Colonic mucosa (tissue), 4 donors: ENCODE results near the gene TMEM260. TPM values are rescaled to one million over a fixed set of nuclear protein-coding genes. Genes with fewer than 3 reads are reported as not detected.

Source experiments
- DNase-seq: peaks from one replicate; pipeline ENCODE4 v3.0.0-alpha.2; 2020
- H3K27ac ChIP-seq: fragments of 200-600 bp; one replicate; pipeline ENCODE4 v1.8.0; 2021
- H3K27me3 ChIP-seq: fragments of 200-600 bp; one replicate; pipeline ENCODE4 v1.8.0; 2021
- H3K36me3 ChIP-seq: fragments of 200-600 bp; one replicate; pipeline ENCODE4 v1.8.0; 2021
- H3K4me1 ChIP-seq: fragments of 200-600 bp; one replicate; pipeline ENCODE4 v1.8.0; 2021; ENCODE audit warnings: mild to moderate bottlenecking
- H3K4me3 ChIP-seq: fragments of 200-600 bp; one replicate; pipeline ENCODE4 v1.8.0; 2021
- H3K9ac ChIP-seq, 2 donors: one replicate each; pipeline ENCODE4 v1.7.0; 2013; ENCODE audit warnings: control low read depth in 2 of 2, low read depth in 2 of 2, low read length in 2 of 2
- H3K9me3 ChIP-seq: fragments of 200-600 bp; one replicate; pipeline ENCODE4 v1.8.0; 2021
- intact Hi-C: fragments of 100-400 bp; cut with DNase I; formaldehyde crosslinking; loops from one replicate; pipeline ENCODE4 v1.14.1; 2022
- total RNA-seq, 2 donors: library from RNA; stranded (reverse); fragmentation: NEBNext Ultra II Directional in 1 of 2; extraction: Animal tissue kit (Norgen Biotek cat#: 25700) in 1 of 2; gene quantifications; one replicate each; pipeline ENCODE4 v1.2.1, GENCODE V29; 2021
- TF ChIP-seq, protein P1 (sequence below): fragments of 200-600 bp; IDR thresholded peaks from one replicate; pipeline ENCODE4 v1.8.0; 2022; ENCODE audit warnings: antibody characterized with exemption, mild to moderate bottlenecking
- donor health status: healthy.
- donor health status: DM: no; HTN: no; CAD: no.
- donor health status: DM: no; HTN: no; CAD: no.

TMEM260 gene
- total RNA-seq, 2 donors from 2014 or later = 21.1 to 21.5 TPM

DNA sequence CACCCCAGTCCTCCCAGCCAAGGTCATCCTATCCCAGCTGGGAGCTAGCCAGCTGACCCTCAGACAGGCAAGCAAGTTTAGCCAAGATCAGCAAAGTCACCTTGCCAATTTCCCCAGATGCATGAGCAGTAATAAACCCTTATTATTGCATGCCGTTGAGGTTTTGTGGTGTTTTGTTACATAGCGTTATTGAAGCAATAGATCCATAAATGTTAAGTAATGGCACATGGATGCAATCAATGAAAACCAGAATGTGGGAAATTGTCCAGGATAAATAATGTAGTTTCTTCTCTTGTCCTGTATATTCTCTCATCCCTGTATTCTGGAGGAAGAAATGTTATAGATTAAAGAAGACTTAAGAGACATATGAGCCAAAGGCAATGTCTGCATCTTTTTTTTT, 18.0 kb upstream of the TMEM260 start:
- Histone ChIP-seq H3K9me3 (no peaks in the 10 kb centered on the region), H3K9ac (no peak overlapping the region), H3K27ac (no peak overlapping the region), H3K36me3 (no peaks in the 10 kb centered on the region), H3K27me3 (no peaks in the 10 kb centered on the region), H3K4me1 (no peaks in the 10 kb centered on the region), H3K4me3 (no peak overlapping the region)
- intact Hi-C loops = no loop called here
- no peak for DNase-seq
- TF ChIP-seq, protein P1, sequence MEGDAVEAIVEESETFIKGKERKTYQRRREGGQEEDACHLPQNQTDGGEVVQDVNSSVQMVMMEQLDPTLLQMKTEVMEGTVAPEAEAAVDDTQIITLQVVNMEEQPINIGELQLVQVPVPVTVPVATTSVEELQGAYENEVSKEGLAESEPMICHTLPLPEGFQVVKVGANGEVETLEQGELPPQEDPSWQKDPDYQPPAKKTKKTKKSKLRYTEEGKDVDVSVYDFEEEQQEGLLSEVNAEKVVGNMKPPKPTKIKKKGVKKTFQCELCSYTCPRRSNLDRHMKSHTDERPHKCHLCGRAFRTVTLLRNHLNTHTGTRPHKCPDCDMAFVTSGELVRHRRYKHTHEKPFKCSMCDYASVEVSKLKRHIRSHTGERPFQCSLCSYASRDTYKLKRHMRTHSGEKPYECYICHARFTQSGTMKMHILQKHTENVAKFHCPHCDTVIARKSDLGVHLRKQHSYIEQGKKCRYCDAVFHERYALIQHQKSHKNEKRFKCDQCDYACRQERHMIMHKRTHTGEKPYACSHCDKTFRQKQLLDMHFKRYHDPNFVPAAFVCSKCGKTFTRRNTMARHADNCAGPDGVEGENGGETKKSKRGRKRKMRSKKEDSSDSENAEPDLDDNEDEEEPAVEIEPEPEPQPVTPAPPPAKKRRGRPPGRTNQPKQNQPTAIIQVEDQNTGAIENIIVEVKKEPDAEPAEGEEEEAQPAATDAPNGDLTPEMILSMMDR = no peak

DNA sequence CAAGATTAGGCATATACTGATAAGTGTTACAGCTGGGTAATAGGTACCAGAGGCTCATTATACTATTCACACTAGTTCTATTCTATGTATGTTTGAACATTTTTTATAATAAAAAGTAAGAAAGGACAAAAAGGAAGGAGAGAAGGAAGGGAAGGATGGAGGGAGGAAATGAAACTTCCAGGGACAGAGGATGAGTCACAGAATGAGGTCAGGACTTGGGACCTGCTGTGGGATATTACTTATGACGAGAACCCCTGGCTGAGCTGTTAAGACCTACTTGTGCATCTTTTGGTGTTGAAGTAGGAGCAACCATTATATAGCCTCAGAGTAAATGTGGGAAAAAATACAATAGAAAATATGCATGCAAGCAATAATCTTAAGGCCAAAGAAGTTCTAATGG, 16.7 kb upstream of the TMEM260 start:
- H3K9me3 ChIP-seq = no peaks in the 10 kb centered on the region
- TF ChIP-seq, protein P1 = no peak
- H3K27ac ChIP-seq = no peak overlapping the region
- no peak for DNase-seq
- intact Hi-C loops = no loop called here
- no peak overlapping the region for H3K9ac ChIP-seq
- no peaks in the 10 kb centered on the region for H3K36me3 ChIP-seq
- H3K4me3 ChIP-seq = no peak overlapping the region
- H3K4me1 ChIP-seq = no peaks in the 10 kb centered on the region
- no peaks in the 10 kb centered on the region for H3K27me3 ChIP-seq

DNA sequence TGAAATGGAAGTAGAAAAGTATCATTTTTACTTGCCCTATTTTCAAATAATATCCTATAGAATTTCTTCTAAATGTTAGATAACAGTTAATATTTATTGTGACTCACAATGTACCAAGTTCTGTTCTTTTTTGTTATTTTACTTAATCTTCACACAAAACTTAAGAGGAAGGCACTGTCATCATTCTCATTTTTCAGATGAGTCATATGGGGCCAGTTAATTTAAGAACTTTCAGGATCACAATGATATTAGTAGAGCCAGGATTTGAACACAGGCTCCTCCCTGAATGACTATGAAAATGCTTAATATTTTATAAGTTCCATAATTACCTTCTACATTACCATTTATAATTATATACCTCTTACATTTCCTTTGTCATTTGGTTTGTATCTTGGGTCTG, 10.4 kb upstream of the TMEM260 start:
- TF ChIP-seq, protein P1 = no peak
- H3K36me3 ChIP-seq = no peaks in the 10 kb centered on the region
- intact Hi-C loops = no loop called here

DNA sequence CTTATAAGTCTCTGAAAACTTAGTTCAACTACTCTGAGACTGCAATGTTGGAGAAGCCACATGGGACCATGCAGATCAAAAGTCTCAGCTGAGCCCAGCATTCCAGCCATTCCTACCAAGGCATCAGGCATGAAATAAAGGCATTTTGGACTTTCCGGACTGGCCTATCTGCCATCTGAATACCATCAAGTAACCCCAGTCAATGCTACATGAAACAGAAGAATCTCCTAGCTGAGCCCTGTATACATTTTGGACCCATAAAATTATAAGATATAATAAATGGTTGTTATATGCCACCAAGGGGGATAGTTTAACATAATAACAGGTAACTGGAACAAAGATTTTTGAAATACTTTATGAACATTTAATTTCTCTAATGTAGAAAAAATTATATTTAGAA, 9.3 kb upstream of the TMEM260 start:
- Histone ChIP-seq H3K9ac (no peak overlapping the region), H3K9me3 (no peaks in the 10 kb centered on the region), H3K36me3 (no peaks in the 10 kb centered on the region), H3K4me3 (no peak overlapping the region), H3K4me1 (no peaks in the 10 kb centered on the region), H3K27me3 (no peaks in the 10 kb centered on the region), H3K27ac (no peak overlapping the region)
- TF ChIP-seq, protein P1 = no peak
- intact Hi-C loops = no loop called here
- DNase-seq = no peak

More for the DNA sequence above, 10.4 kb upstream of the TMEM260 start:
- H3K9me3 ChIP-seq = no peaks in the 10 kb centered on the region
- H3K27me3 ChIP-seq = no peaks in the 10 kb centered on the region
- no peak overlapping the region for H3K4me3 ChIP-seq
- no peaks in the 10 kb centered on the region for H3K4me1 ChIP-seq
- no peak overlapping the region for H3K27ac ChIP-seq
- H3K9ac ChIP-seq = no peak overlapping the region
- DNase-seq = no peak

DNA sequence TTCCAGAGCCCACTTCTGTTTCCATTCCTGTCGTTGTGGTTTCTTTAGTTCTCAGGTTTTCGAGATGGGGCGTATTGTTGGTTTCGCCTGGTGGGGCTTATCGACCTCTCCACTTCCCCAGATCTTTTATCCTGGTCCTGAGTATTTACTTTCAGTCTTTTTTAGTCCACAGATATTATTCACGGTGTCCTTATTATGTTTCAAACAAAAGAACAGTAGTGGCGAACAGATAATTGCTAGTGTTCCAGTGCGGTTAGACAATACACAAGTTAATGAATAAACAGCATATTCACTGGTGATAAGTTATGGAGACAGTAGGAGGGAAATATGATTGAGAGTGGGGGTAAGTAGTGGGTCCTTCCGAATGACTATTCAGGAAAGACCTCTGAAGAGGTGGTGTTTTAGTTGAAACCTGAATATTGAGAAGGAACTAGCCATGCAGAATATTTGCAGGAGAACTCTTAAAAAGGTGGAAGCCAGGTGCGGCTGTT, 668 bp downstream of the TMEM260 start:
- peak overlapping the region; percentile 67 for H3K27ac ChIP-seq
- H3K4me1 ChIP-seq = peaks cover 3% of the 10 kb centered on the region
- H3K9me3 ChIP-seq = no peaks in the 10 kb centered on the region
- no peak for DNase-seq
- H3K4me3 ChIP-seq = peak overlapping the region; percentile 99
- no peaks in the 10 kb centered on the region for H3K36me3 ChIP-seq
- no peaks in the 10 kb centered on the region for H3K27me3 ChIP-seq
- intact Hi-C loops = no loop called here
- H3K9ac ChIP-seq = peak overlapping the region; percentile 94 to 98
- TF ChIP-seq, protein P1 = no peak
